Stimulated activated CD8-positive, alpha-beta memory T cell treated with anti-CD3 and anti-CD28 coated beads, Interleukin-12 subunit alpha, Interleukin-12 subunit beta, amount 100 ng/mL, for 24 hours (primary cell): ENCODE results near the gene FAM181B.

Experiments used
- DNase-seq: peaks from one replicate; pipeline ENCODE4 v3.0.0-alpha.2; 2020; ENCODE audit errors: extremely low read depth

FAM181B gene

GRCh38 chr11:82733444-82734119 lies at the start of gene FAM181B:
TSS of gene FAM181B (minus strand) at chr11:82733864. CDS start at chr11:82733729, 135 bp downstream.
- DNase-seq, result no peak

GRCh38 chr11:82782825-82783374 lies 49.2 kb upstream of the FAM181B start:
- DNase-seq, result no peak

- no peak for DNase-seq
Observed at GRCh38 chr11:82778776-82779175, 45.1 kb upstream of the FAM181B start.

- DNase-seq, result no peak
Observed at GRCh38 chr11:82776377-82776776, 42.7 kb upstream of the FAM181B start.

- DNase-seq, result no peak
Observed at GRCh38 chr11:82775736-82776346, 42.2 kb upstream of the FAM181B start.

GRCh38 chr11:82775218-82775617 lies 41.6 kb upstream of the FAM181B start:
- DNase-seq, result no peak

- DNase-seq, result no peak
Observed at GRCh38 chr11:82771781-82772180, 38.1 kb upstream of the FAM181B start.

- DNase-seq, result no peak
Observed at GRCh38 chr11:82767123-82767522, 33.5 kb upstream of the FAM181B start.

GRCh38 chr11:82765466-82766034 lies 31.9 kb upstream of the FAM181B start:
- no peak for DNase-seq

GRCh38 chr11:82763167-82763566 lies 29.5 kb upstream of the FAM181B start:
- no peak for DNase-seq

- DNase-seq, result no peak
Observed at GRCh38 chr11:82759649-82760048, 26.0 kb upstream of the FAM181B start.

GRCh38 chr11:82757660-82758357 lies 24.1 kb upstream of the FAM181B start:
- DNase-seq, result no peak

- no peak for DNase-seq
Observed at GRCh38 chr11:82756765-82757639, 23.3 kb upstream of the FAM181B start.

- DNase-seq, result no peak
Observed at GRCh38 chr11:82754410-82754809, 20.7 kb upstream of the FAM181B start.

GRCh38 chr11:82753921-82754320 lies 20.3 kb upstream of the FAM181B start:
- no peak for DNase-seq

GRCh38 chr11:82752801-82753200 lies 19.1 kb upstream of the FAM181B start:
- no peak for DNase-seq

- DNase-seq, result no peak
Observed at GRCh38 chr11:82750643-82751139, 17.0 kb upstream of the FAM181B start.

GRCh38 chr11:82747471-82747870 lies 13.8 kb upstream of the FAM181B start:
- DNase-seq, result no peak

- no peak for DNase-seq
Observed at GRCh38 chr11:82738091-82738490, 4.4 kb upstream of the FAM181B start.

- DNase-seq, result no peak
Observed at GRCh38 chr11:82734120-82734479, 436 bp upstream of the FAM181B start.

GRCh38 chr11:82732734-82733443 lies 775 bp downstream of the FAM181B start:
- DNase-seq, result no peak
